Sigmoid colon (tissue), 7 donors: ENCODE results near the gene ESPNL. TPM values are rescaled to one million over a fixed set of nuclear protein-coding genes. Genes with fewer than 3 reads are reported as not detected.

Experiments used
- DNase-seq: peaks from one replicate; pipeline ENCODE4 v3.0.0-alpha.2; 2019
- H3K27ac ChIP-seq, 4 donors: fragments of 200-600 bp; sonication (generic); one replicate each; pipeline ENCODE4 v1.5.1; 2016 to 2019; ENCODE audit warnings: mild to moderate bottlenecking in 1 of 4
- H3K27me3 ChIP-seq, 3 donors: fragments of 200-600 bp; sonication (generic); one replicate each; pipeline ENCODE4 v1.5.1; 2019; ENCODE audit warnings: mild to moderate bottlenecking in 1 of 3
- H3K36me3 ChIP-seq, 4 donors: fragments of 200-600 bp; sonication (generic); one replicate each; pipeline ENCODE4 v1.5.1; 2016 to 2019
- H3K4me1 ChIP-seq, 4 donors: fragments of 200-600 bp; sonication (generic); one replicate each; pipeline ENCODE4 v1.5.1; 2017 to 2019
- H3K4me3 ChIP-seq, 4 donors: fragments of 200-600 bp; sonication (generic); one replicate each; pipeline ENCODE4 v1.5.1; 2017 to 2019; ENCODE audit warnings: mild to moderate bottlenecking in 2 of 4, moderate library complexity in 1 of 4
- H3K9me3 ChIP-seq, 4 donors: fragments of 200-600 bp in 3 of 4; sonication (generic) in 3 of 4; one replicate each; pipeline versions ENCODE4 v1.5.1 to v1.6.1; 2013 to 2019
- EP300 ChIP-seq, 4 donors: sonication (generic); formaldehyde crosslinking; IDR thresholded peaks; one replicate each; pipeline ENCODE4 v1.6.1; 2017; ENCODE audit warnings: antibody characterized with exemption in 4 of 4
- POLR2A ChIP-seq, 2 donors: fragments of 450-650 bp; IDR thresholded peaks; one replicate each; pipeline ENCODE4 v1.6.1; 2016; ENCODE audit warnings: antibody characterized with exemption in 2 of 2, mild to moderate bottlenecking in 2 of 2, moderate library complexity in 2 of 2
- POLR2AphosphoS5 ChIP-seq, 4 donors: sonication (generic); formaldehyde crosslinking; IDR thresholded peaks; one replicate each; pipeline ENCODE4 v1.6.1; 2017; ENCODE audit warnings: antibody characterized with exemption in 4 of 4
- WGBS, 2 donors: extraction: QIAGEN DNeasy Blood & Tissue Kit; methylation state at CpG; one replicate each; pipeline ENCODE4 v1.1.7; 2013; 5-methylcytosine and 5-hydroxymethylcytosine counted together
- intact Hi-C: fragments of 100-400 bp; cut with DNase I; formaldehyde crosslinking; loops from one replicate; pipeline ENCODE4 v1.15.1; 2023
- polyA plus RNA-seq, 3 donors: library from polyadenylated mRNA; stranded (reverse); fragments of 200-250 nt; gene quantifications; one replicate each; pipeline ENCODE4 v1.2.3, GENCODE V29; 2013
- total RNA-seq, 4 donors: library from RNA; depleted of rRNA; stranded (reverse); fragments of >200 nt; gene quantifications; one replicate each; pipeline ENCODE4 v1.1.0, GENCODE V29; 2016
- TF ChIP-seq, protein P1 (sequence below), 4 experiments: fragments of 450-650 bp in 3 of 4; fragments of 200-600 bp in 1 of 4; IDR thresholded peaks; one replicate each; pipeline ENCODE4 v1.5.1; 2016 to 2019; ENCODE audit warnings: antibody characterized with exemption in 4 of 4, mild to moderate bottlenecking in 3 of 4, moderate library complexity in 2 of 4
- donor health status: healthy with polysubstance abuse.
- donor health status: Bipolar disorder and iron deficiency.
- donor health status: healthy.

Gene ESPNL
- total and polyA plus RNA-seq, 7 donors, result 0.36 to 2.0 (median 0.58) TPM; not detected in 3

DNA sequence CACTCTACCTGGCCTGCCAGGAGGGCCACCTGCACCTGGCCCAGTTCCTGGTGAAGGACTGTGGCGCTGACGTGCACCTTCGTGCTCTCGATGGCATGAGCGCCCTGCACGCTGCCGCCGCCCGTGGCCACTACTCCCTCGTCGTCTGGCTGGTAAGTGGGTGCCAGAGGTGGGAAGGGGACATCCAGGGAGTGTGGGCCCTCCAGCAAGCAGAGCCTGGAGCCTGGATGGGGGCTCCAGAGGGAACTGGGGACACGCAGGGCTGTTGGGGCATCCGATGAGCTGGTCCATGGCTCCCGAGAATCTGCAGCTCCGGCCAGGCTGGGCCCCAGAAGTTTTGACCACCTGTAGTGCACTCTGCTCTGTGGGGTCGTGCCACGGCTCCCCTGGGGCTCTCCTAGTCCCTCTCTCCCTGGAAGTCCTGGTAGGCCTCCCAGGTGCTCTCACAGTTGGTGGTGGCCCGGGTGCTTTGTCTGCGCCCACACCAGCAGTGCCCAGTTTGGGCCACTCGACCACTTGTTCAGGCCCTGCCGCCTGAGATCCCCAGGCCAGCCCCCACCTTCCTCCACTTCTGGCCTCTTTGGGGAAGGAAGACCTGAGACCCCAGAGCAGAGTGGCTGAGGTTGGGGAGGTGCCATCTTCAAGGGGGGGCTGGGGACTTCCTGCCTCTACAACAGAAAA lies 4.7 kb downstream of the ESPNL start:
- Histone ChIP-seq H3K4me3 (no peak overlapping the region), H3K9me3 (no peaks in the 10 kb centered on the region), H3K36me3 (no peaks in the 10 kb centered on the region), H3K27ac (no peak overlapping the region), H3K27me3 (no peaks in the 10 kb centered on the region), H3K4me1 (peaks cover 0 to 7% (median 0%) of the 10 kb centered on the region in 4 donors)
- 92% methylated on average over 21 of the region's 21 CpGs for WGBS, 2 donors
- peak; percentile 59 for DNase-seq
- intact Hi-C loops, result no loop called here
- TF ChIP-seq POLR2AphosphoS5 (IDR thresholded peaks at IDR 0.05) (no peak), POLR2A (IDR thresholded peaks at IDR 0.05) (no peak), EP300 (IDR thresholded peaks at IDR 0.05) (no peak)
- TF ChIP-seq, protein P1, sequence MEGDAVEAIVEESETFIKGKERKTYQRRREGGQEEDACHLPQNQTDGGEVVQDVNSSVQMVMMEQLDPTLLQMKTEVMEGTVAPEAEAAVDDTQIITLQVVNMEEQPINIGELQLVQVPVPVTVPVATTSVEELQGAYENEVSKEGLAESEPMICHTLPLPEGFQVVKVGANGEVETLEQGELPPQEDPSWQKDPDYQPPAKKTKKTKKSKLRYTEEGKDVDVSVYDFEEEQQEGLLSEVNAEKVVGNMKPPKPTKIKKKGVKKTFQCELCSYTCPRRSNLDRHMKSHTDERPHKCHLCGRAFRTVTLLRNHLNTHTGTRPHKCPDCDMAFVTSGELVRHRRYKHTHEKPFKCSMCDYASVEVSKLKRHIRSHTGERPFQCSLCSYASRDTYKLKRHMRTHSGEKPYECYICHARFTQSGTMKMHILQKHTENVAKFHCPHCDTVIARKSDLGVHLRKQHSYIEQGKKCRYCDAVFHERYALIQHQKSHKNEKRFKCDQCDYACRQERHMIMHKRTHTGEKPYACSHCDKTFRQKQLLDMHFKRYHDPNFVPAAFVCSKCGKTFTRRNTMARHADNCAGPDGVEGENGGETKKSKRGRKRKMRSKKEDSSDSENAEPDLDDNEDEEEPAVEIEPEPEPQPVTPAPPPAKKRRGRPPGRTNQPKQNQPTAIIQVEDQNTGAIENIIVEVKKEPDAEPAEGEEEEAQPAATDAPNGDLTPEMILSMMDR (IDR thresholded peaks at IDR 0.05), result no peak

DNA sequence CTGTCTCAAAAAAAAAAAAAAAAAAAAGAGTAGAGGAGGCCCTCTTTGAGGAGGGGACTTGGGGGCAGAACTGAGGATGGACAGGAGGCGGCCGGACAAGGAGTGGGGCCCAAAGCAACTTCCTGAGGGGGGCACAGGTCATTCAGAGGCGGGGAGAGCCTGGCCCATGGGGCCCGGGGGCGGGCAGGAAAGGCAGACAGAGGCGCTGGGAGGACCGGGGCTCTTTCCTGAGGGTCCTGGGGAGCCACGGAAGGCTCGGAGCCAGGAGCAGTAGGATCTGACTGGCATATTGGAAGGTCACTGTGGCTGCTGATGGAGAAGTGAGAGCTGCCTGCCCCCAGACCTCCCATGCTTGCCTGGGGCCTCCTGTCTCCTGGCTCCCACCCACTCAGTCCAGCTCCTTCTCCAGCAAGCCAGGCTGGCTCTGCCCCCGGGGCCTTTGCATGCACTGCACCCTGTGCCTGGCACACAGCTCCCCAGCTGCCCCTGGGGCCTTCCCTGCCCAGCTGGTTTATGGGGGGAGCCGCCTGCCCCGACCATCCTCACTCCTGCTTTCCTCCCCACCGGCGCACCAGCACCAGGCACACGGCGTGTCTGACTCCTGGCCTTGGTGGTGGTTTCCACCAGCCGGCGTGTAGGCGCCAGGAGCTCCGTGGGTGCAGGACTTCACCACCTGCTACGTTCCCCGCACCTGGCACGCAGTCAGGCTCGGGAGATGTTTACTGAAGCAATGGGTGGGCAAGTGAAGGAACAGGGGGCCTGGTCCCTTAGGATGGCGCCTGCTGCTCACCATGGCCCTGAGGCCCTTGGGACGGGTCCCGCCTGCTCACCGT lies 5.6 kb downstream of the ESPNL start:
- no peaks in the 10 kb centered on the region for H3K36me3 ChIP-seq
- no peak overlapping the region for H3K27ac ChIP-seq
- TF ChIP-seq POLR2A (IDR thresholded peaks at IDR 0.05), result no peak
- TF ChIP-seq, protein P1 (IDR thresholded peaks at IDR 0.05), result no peak
- no peak for TF ChIP-seq EP300 (IDR thresholded peaks at IDR 0.05)
- 88 to 91% methylated on average over 28 of the region's 28 CpGs for WGBS, 2 donors
- intact Hi-C loops, result no loop called here
- H3K27me3 ChIP-seq, result no peaks in the 10 kb centered on the region
- no peak for DNase-seq
- peaks cover 0 to 7% (median 0%) of the 10 kb centered on the region in 4 donors for H3K4me1 ChIP-seq
- H3K9me3 ChIP-seq, result no peaks in the 10 kb centered on the region
- H3K4me3 ChIP-seq, result no peak overlapping the region

GRCh38 chr2:238106339-238106697 lies 6.2 kb downstream of the ESPNL start:
- peak; percentile 57 for DNase-seq
- intact Hi-C loops, result no loop called here
- peaks cover 0 to 7% (median 0%) of the 10 kb centered on the region in 4 donors for H3K4me1 ChIP-seq
- no peaks in the 10 kb centered on the region for H3K9me3 ChIP-seq
- no peaks in the 10 kb centered on the region for H3K27me3 ChIP-seq
- H3K27ac ChIP-seq, result no peak overlapping the region
- WGBS, 2 donors, result 67 to 88% methylated on average over 13 of the region's 13 CpGs
- H3K36me3 ChIP-seq, result no peaks in the 10 kb centered on the region
- H3K4me3 ChIP-seq, result no peak overlapping the region
- no peak for TF ChIP-seq POLR2A (IDR thresholded peaks at IDR 0.05)
- TF ChIP-seq, protein P1 (IDR thresholded peaks at IDR 0.05), result no peak
- no peak for TF ChIP-seq EP300 (IDR thresholded peaks at IDR 0.05)
- TF ChIP-seq POLR2AphosphoS5 (IDR thresholded peaks at IDR 0.05), result no peak

DNA sequence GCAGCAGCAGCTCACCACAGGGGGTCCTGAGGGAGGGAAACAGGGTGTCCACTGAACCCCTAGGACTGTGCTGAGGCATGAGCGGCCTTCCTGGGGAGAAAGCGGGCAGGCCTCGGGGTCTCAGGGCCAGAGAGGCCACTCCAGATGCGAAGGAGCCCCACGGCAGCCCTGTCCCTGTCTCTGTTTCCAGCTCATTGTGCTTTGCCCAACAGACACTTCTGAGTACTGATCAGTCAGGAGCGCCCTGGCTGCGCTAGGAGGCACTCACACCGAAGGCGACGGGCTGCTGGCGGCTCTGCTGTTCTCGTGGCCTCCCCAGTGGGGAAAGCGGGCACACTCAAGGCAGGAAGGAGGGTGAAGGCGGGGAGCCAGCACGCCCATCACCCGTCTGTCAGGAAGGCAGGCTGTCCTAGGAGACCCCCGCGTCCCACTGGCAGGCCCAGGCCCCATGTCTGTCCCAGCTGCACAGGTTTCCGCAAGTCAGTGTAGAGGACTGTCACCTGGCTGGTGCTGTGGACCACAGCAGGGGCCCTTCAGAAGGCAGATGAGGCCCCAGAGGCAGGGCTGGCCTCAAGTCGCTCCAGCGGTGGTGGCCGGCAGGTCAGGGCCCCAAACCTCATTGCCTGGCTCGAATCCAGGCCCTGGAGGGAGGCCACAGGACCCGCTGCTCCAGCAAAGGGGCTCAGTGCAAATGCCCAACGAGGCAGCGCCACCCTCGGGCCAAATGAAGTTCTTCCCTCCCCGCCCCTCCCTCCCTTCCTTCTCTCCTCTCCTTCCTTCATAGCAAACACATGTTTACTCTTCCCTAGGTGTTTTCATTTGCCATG lies 6.8 kb downstream of the ESPNL start:
- no peak overlapping the region for H3K27ac ChIP-seq
- H3K4me1 ChIP-seq, result peaks cover 0 to 7% (median 0%) of the 10 kb centered on the region in 4 donors
- H3K27me3 ChIP-seq, result no peaks in the 10 kb centered on the region
- H3K9me3 ChIP-seq, result no peaks in the 10 kb centered on the region
- peak; percentile 64 for DNase-seq
- no peak overlapping the region for H3K4me3 ChIP-seq
- TF ChIP-seq, protein P1 (IDR thresholded peaks at IDR 0.05), result no peak
- no peak for TF ChIP-seq EP300 (IDR thresholded peaks at IDR 0.05)
- TF ChIP-seq POLR2A (IDR thresholded peaks at IDR 0.05), result no peak
- no peak for TF ChIP-seq POLR2AphosphoS5 (IDR thresholded peaks at IDR 0.05)
- WGBS, 2 donors, result 56 to 76% methylated on average over 28 of the region's 28 CpGs
- H3K36me3 ChIP-seq, result no peaks in the 10 kb centered on the region
- intact Hi-C loops, result no loop called here
